CD4-positive, alpha-beta T cell treated with Interleukin-1 beta for 1 hour (primary cell): ENCODE data around the gene DRAM1.
"Not testable (repeated sequence)": the region's sequence is repeated elsewhere in the genome, so short reads cannot be mapped to it uniquely, and the experiment has no call there.

Experiments
- DNase-seq, 2 donors: peaks; one replicate each; pipeline ENCODE4 v3.0.0-alpha.2; 2020 to 2022

The DRAM1 gene

DNA sequence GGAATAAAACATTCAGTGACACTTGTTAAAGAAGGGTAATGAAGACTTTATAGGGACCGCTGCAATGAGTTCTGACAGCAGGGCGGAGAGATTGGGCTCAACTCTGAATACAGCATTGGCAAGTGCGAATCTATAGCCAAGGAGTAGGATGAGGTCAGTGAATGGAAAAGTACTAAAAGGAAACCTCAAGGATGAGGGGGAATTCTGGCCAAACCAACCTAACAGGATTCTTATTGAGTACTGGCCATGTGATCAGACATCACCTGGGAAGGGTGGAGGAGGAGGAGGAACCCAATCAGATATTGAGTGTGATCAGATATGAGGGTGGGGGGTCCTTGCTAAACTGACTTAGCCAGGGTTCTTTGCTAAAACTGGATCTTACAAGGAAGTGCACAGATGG, 31.0 kb downstream of the DRAM1 start:
- no peak for DNase-seq

DNA sequence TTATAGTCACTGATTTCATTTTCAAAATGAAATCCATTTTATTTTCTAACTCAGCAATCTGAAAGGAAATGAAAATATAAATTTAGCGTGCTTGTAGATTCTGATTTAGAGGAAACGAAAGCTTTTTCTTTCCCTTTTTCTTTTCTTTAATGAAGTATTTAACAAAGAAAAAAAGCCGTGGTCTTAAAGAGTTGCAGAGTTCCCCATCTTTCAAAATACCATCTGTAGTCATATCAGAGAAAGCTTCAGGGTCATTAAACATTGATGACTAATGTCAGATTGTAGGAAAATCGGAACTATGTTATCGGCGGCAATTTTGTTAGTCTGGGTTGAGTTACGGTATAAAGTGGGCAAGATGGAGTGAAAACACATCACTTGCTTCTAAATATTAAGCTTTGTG, 32.3 kb downstream of the DRAM1 start:
- DNase-seq: no peak

GRCh38 chr12:101915841-101916240, 38.5 kb downstream of the DRAM1 start:
- no peak for DNase-seq

DNA sequence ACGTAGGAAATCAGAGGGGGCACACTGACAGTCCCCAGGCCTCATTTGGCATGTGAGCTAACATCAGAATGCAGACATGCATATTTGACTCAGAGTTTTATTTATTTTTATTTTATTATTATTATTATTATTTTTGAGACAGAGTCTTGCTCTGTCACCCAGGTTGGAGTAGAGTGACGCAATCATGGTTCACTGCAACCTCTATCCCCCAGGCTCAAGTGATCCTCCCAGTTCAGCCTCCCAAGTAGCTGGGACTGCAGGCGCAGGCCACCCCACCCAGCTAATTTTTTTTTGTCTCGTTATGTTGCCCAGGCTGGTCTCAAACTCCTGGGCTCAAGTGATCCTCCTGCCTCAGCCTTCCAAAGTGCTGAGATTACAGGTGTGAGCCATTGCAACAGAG, 41.4 kb downstream of the DRAM1 start:
- DNase-seq: not testable (repeated sequence)

DNA sequence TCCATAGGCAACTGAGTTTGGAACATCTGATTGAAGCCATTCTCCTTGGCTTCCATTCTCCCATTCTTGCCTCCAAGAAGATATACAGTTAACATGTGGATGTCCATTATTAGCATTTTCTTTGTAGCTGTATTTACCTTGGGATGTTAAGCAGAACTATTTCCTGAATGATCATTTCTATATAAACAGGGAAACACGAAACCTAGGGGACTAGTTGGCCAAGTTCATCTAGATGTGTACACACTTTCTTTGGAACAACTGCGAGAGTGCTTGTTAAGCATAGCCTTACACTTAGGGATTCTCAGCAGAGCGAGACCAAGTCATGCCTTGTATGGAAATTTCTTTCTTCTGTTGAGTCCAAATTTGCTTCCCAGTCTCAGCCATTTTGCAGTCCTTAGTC, 42.1 kb downstream of the DRAM1 start:
- DNase-seq: no peak

- no peak for DNase-seq
These were observed 43.5 kb downstream of the DRAM1 start for GRCh38 chr12:101920906-101921305.

DNA sequence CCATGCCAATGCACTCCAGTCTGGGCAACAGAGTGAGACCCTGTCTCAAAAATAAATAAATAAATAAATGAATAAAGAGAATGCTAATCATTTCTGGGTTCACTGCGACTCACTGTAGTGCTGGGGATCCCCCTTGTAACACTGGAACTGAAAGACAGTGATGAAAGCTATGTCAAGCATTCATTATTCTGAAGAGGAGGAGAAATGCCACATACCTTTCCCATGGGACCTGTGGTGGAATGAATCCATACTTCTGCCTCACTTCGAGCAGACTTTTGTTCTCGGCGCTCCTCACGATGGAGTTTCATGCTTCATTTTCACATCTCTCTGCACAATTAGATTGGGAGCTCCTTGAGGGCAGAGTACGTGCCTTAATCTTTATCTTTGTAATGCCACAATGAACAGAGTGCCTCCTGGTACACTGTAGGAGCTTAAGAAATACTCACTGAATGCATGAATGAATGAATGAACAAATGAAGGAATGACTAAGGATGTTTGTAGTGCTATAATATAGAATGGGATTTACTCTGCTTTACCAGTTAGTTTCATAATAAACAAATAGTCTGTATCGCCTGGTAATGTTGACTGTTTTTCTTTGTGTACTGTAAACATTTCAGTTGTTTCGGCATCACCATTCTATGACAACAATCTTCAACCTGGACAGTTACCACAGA, 45.8 kb downstream of the DRAM1 start:
- DNase-seq: no peak

GRCh38 chr12:101924618-101925017, 47.2 kb downstream of the DRAM1 start:
- DNase-seq: no peak

DNA sequence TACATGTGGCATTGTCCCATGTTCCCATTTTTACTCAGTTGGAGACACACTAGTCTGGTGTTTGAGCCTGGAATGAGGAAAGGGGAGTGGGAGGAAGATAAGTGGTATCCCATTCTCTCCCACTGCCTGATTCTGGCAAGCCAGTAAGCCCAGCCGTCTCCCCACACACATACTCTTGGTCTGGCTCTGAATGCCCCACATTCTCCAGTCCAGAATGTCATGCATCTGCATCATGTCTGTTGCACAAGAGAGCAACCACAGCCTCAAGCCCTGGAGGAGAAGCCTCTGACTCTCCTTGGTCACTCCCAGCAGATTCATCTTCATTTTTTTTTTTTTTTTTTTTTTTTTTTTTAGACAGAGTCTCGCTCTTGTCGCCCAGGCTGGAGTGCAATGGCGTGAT, 48.0 kb downstream of the DRAM1 start:
- peak in 1 of 2 donors; percentile 54 for DNase-seq

DNA sequence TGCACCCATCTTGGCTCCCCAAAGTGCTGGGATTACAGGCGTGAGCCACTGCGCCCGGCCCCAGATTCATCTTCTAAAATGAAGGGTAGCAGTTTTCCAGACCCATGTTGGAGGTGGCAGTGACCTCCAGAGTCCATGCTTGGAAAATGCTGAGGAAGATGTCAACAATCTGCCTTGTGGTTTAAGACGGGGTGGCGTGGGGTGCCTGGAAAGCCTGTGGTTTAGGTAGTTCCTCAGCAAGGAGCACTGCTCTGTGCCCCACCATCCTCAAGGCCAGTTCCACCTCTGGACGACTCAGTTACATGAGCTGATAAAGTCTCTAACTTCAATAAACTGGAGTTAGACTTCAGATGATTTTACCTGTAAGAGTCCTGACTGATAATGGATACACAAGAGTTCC, 48.6 kb downstream of the DRAM1 start:
- DNase-seq: no peak

DNA sequence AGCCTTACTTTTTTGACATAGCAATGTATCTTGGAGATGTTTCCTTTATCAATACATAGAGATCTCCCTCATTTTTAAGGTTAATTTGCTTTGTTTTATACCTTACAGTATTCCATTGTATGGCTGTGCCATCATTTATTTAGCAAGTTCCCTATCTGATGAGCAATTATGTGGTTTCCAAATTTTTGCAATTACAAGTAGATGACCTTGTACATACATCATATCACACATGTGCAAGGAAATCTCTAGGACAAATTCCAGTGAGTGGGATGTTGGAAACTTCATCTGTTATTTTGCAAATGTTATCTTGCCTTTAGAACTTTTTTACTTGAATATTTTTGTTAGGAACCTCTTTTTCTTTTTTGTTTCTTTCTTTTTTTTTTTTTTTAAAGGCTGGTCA, 49.7 kb downstream of the DRAM1 start:
- DNase-seq: no peak

DNA sequence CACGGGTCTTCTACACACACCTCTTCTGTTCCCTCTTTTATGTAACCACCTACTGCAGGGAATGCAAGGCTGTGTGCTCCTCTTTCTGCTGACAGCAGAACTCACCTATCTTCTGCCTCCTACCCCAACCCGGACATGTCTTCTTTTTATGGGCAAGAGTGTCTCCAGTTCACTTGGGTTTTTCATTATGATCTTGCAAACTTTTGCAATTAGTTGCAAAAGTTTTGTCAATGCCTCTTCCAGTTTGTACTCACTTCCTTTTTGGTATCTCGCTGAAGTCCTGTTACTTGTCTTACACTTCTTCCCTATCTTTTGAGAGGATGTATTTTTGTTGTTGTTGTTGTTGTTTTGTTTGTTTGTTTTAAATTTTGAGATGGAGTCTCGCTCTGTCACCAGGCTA, 50.6 kb downstream of the DRAM1 start:
- no peak for DNase-seq

DNA sequence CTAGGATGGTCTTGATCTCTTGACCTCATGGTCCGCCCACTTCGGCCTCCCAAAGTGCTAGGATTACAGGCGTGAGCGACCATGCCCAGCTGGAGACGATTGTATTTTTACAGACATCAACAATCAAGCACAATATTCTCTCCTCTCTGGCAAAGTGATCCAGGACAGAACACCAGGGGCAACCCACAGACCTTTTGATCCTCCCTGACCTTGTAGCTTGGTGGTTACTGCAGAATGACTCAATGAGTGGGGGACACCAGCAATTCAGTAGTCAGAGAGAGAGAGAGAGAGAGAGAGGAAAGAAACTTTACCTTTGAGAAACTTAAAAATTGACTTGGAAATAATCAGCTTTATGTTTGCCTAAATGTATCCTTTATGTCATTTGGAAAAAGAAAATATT, 51.2 kb downstream of the DRAM1 start:
- DNase-seq: no peak

GRCh38 chr12:101929365-101930041, 52.1 kb downstream of the DRAM1 start:
- no peak for DNase-seq

- DNase-seq: peak in 1 of 2 donors; percentile 17
These were observed 54.3 kb downstream of the DRAM1 start for GRCh38 chr12:101931498-101932326.

DNA sequence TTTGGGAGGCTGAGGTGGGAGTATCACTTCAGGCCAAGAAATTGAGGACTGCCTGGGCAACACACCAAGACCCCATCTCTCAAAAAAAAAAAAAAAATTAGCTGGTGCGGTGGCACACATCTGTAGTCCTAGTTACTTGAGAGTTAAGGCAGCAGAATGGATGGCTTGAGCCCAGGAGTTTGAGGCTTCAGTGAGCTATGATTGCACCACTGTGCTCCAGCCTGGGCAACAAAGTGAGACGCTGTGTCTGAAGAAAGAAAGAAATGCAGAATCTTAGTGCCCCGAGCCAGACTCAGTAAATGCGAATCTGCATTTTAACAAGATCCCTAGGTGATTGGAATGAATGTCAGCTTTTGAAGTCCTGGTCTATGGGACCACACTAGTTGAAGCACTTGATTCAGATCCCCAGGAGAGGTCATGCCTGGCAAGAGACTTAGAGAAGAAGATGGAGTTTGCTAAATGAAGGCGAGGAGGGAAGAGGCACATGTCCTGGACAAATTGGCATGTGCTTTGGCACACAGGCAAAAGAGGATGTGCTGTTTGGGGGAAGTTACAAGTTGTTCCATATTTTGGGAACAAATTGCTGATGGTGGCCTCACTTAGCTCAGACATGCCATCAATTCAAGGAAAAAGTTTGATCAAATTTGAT, 56.6 kb downstream of the DRAM1 start:
- DNase-seq: no peak

DNA sequence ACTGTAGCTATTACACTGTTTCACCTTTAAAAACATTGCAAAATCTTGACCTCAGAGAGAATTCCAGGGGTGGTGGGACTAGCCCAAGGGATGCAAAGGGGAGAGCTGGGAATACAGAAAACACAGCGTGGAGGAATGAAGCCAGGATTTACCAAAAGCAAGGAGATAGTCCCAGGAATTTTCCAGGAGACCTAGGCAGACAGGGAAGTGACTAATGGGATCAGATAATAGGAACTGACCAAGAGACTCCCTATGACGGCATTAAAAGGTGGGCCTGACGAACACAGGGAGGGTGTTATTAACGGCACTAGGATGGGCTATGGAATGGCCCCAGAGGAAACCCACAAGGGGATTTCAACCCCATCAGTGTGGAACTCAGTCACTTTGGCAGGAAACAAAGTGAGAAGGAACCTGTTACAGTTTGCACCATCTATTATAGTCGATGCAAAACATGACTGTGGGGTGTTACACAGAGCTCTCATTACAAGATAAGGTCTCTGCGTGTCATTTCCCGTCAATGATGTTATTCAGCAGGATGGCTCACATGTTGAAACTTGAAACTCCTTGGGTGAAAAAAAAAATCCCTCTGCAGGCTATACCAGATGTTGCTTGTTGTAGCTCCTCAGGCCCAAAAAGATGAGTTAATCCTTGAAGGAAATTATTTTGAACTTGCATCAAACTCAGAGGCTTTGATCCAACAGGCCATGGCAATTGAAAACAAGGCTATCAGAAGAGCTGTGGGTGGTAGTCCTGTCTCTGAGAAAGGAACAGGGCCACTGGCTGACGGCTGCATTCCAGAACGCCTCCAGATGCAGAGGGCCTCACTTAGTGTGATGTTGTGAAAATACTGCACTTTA, 58.7 kb downstream of the DRAM1 start:
- no peak for DNase-seq

DNA sequence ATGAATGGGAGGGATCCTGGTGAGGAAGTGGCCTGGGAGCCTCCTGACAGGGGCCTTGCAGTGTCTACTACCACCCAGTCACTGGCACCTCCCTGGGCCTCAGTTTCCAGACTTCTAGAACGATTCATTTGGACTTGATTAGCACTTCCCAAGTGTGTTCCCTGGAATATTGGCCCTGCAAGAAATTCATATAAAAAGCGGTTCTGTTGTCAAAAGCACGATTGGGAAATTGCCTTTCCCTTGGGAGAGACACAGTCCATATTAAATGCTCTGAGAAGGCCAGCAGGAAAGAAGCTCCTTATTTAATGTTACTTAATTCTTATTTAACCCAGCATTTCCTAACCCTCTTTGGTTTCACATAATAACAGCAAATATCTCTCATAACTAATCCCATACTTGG, 61.9 kb downstream of the DRAM1 start:
- DNase-seq: no peak

GRCh38 chr12:101939856-101940265, 62.5 kb downstream of the DRAM1 start:
- DNase-seq: peak; percentile 57 to 64

DNA sequence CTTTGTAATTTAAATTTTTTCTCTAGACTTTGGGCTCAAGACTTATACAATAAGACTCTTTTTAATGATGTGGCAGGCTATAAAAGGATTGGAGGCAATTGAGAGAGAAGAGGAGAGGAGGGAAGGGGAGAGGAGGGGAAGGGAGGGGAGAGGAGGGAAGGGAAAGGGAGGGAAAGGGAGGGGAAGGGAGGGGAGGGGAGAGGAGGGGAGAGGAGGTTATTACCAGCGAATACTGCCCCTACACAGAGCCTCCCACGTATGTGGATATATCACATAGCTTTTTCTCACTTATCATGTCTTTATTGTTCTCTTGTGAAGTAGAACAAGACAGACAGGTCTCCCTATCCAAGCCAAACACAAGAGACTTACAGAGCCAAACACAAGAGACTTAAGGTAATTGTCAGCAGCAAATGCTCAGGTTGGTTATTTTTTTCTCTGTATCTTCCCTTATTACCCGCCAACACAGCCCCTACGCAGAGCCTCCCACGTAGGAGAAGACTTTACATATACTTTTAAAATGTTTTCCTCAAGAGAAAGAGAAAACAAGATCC, 63.1 kb downstream of the DRAM1 start:
- no peak for DNase-seq

DNA sequence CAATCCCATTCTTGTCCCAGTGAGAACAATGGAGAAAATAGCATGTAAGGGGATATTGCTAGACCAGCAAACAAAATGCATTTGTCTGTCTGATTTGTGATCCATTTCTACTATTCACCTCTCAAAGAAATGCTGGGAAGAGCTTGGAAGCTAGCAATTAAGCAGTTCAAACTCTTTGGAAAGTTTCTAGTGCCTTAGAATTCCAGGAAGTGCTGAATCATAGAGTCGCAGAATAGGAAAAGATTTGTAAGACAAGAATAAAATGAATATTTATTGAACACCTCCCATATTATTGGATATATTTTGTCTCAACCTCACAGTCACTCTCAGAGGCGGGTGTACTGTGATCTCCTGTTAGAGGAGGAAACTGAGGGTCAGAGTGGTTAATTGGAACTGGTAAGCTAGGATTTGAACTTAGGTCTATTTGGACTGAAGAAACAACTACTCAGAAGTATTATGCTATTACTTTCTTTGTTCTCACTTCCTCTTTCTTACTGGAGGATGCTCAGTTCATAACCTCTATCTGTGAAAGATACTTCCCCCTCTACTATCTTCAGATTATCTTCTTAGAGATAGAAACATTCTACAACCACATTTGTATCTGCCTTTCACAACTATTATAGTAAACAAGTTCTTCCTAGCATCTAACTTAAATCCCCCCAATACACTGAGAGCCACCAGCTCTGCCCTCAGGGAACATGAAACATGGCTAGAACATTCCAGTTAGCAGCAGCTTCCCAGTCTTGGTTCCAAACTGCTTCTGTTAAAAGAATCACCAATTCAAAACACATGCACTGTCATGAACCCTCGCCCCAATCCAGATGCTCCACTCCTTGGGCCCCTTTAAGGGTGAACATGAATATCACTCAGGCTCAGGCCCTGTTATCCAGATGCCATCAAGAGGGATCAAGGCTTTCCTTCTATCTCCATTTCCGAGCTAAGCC, 64.2 kb downstream of the DRAM1 start:
- DNase-seq: no peak
